Fibroblast of lung (primary cell): ENCODE results near the gene CTU1. TPM values are rescaled to one million over a fixed set of nuclear protein-coding genes. Genes with fewer than 3 reads are reported as not detected.

Source experiments
- DNase-seq, 2 donors: peaks; one replicate each; pipeline versions ENCODE4 v3.0.0 to v3.0.0-alpha.2; 2010; ENCODE audit warnings: low read depth in 2 of 2
- H2AFZ ChIP-seq: 2 replicates; pipeline ENCODE4 v1.5.1; 2012; ENCODE audit warnings: low read length, control low read depth, inconsistent platforms
- H3K27ac ChIP-seq: 2 replicates; pipeline ENCODE4 v1.5.1; 2011; ENCODE audit warnings: low read length, control low read depth; ENCODE audit not compliant: insufficient read depth
- H3K27me3 ChIP-seq: 2 replicates; pipeline ENCODE4 v1.5.1; 2011; ENCODE audit warnings: mild to moderate bottlenecking, low read length; ENCODE audit not compliant: control insufficient read depth, insufficient read depth
- H3K36me3 ChIP-seq: 2 replicates; pipeline ENCODE4 v1.5.1; 2011; ENCODE audit warnings: low read length; ENCODE audit not compliant: control insufficient read depth, insufficient read depth
- H3K4me1 ChIP-seq: 2 replicates; pipeline ENCODE4 v1.5.1; 2011; ENCODE audit warnings: low read length; ENCODE audit not compliant: control insufficient read depth, insufficient read depth; ENCODE audit errors: extremely low read depth
- H3K4me2 ChIP-seq: 2 replicates; pipeline ENCODE4 v1.5.1; 2011; ENCODE audit warnings: low read length, control low read depth; ENCODE audit not compliant: insufficient read depth; ENCODE audit errors: extremely low read depth
- H3K4me3 ChIP-seq, 4 experiments: fragments of 200-600 bp in 1 of 4; sonication (generic) in 1 of 4; replicated peaks in 1 of 4; 2 replicates each; pipeline ENCODE4 v1.5.1; 2011 to 2016; ENCODE audit warnings: low read length in 4 of 4, low read depth in 3 of 4, mild to moderate bottlenecking in 3 of 4, control low read depth in 2 of 4, inconsistent platforms in 1 of 4, mixed read lengths in 1 of 4; ENCODE audit not compliant: insufficient read depth in 1 of 4; ENCODE audit errors: control extremely low read depth in 1 of 4
- H3K79me2 ChIP-seq: 2 replicates; pipeline ENCODE4 v1.5.1; 2012; ENCODE audit warnings: mild to moderate bottlenecking, low read length, inconsistent platforms; ENCODE audit not compliant: control insufficient read depth, insufficient read depth
- H3K9ac ChIP-seq: 2 replicates; pipeline ENCODE4 v1.5.1; 2011; ENCODE audit warnings: mild to moderate bottlenecking, low read length, control low read depth; ENCODE audit not compliant: insufficient read depth
- H3K9me3 ChIP-seq: 2 replicates; pipeline ENCODE4 v1.5.1; 2012; ENCODE audit warnings: low read depth, low read length; ENCODE audit not compliant: control insufficient read depth, insufficient read depth
- H4K20me1 ChIP-seq: 2 replicates; pipeline ENCODE4 v1.5.1; 2011; ENCODE audit warnings: low read length; ENCODE audit not compliant: control insufficient read depth, insufficient read depth; ENCODE audit errors: extremely low read depth
- CTCF ChIP-seq, 2 donors: IDR thresholded peaks in 1 of 2; conservative IDR thresholded peaks in 1 of 2; 1 replicate in 1 of 2; 2 replicates in 1 of 2; pipeline ENCODE4 v1.5.1; 2011 to 2012; ENCODE audit warnings: low read length in 2 of 2, control low read depth in 1 of 2, inconsistent platforms in 1 of 2, low read depth in 1 of 2, mild to moderate bottlenecking in 1 of 2
- EZH2 ChIP-seq: IDR thresholded peaks from 2 replicates; pipeline ENCODE4 v1.5.1; 2012; ENCODE audit warnings: low read length, control low read depth, mild to moderate bottlenecking; ENCODE audit errors: missing control alignments
- polyA plus RNA-seq, 2 donors: library from polyadenylated mRNA; depleted of rRNA in 1 of 2; stranded (reverse) in 1 of 2; unstranded in 1 of 2; fragments of >200 nt; gene quantifications; 2 replicates each; pipeline ENCODE4 v1.2.1, GENCODE V29; 2011 to 2012; ENCODE audit warnings: missing spikeins in 1 of 2
- total RNA-seq: library from RNA; depleted of rRNA; stranded (reverse); fragments of >200 nt; gene quantifications from 2 replicates; pipeline ENCODE4 v1.2.1, GENCODE V29; 2014

The CTU1 gene
- total and polyA plus RNA-seq, 2 donors (not counting 1 experiment from before 2014, with no cell fraction given) = 1.2 to 8.1 TPM

- Histone ChIP-seq H3K27me3 (no peaks in the 10 kb centered on the region), H3K4me2 (no peak overlapping the region), H2AFZ (no peak overlapping the region), H3K9ac (no peak overlapping the region), H3K9me3 (no peaks in the 10 kb centered on the region), H3K4me3 (no peak overlapping the region), H4K20me1 (no peaks in the 10 kb centered on the region), H3K4me1 (no peaks in the 10 kb centered on the region), H3K36me3 (no peaks in the 10 kb centered on the region), H3K27ac (no peak overlapping the region), H3K79me2 (no peaks in the 10 kb centered on the region)
- TF ChIP-seq CTCF (conservative IDR thresholded peaks at IDR 0.05 in 1 of 2, IDR thresholded peaks at IDR 0.05 in 1 of 2; ENCODE audit: low read depth in 1 of 2, low read length in 2 of 2) (no peak), EZH2 (no peak)
- no peak for DNase-seq
Observed at GRCh38 chr19:51138549-51138979, 30.4 kb upstream of the CTU1 start.

- H3K4me2 ChIP-seq = no peak overlapping the region
- no peak overlapping the region for H2AFZ ChIP-seq
- no peak overlapping the region for H3K9ac ChIP-seq
- H3K27me3 ChIP-seq = no peaks in the 10 kb centered on the region
- no peak overlapping the region for H3K27ac ChIP-seq
- no peaks in the 10 kb centered on the region for H3K79me2 ChIP-seq
- H3K4me3 ChIP-seq = no peak overlapping the region
- H3K4me1 ChIP-seq = no peaks in the 10 kb centered on the region
- H3K36me3 ChIP-seq = no peaks in the 10 kb centered on the region
- no peak for TF ChIP-seq CTCF (conservative IDR thresholded peaks at IDR 0.05 in 1 of 2, IDR thresholded peaks at IDR 0.05 in 1 of 2; ENCODE audit: low read depth in 1 of 2, low read length in 2 of 2)
- TF ChIP-seq EZH2 = no peak
- H4K20me1 ChIP-seq = no peaks in the 10 kb centered on the region
- no peaks in the 10 kb centered on the region for H3K9me3 ChIP-seq
- no peak for DNase-seq
Observed at GRCh38 chr19:51137792-51138425, 29.7 kb upstream of the CTU1 start.

GRCh38 chr19:51136851-51137551 is 28.8 kb upstream of the CTU1 start:
- H3K4me1 ChIP-seq = no peaks in the 10 kb centered on the region
- no peak overlapping the region for H3K9ac ChIP-seq
- H3K36me3 ChIP-seq = no peaks in the 10 kb centered on the region
- H3K27me3 ChIP-seq = no peaks in the 10 kb centered on the region
- no peak overlapping the region for H3K4me2 ChIP-seq
- H3K79me2 ChIP-seq = no peaks in the 10 kb centered on the region
- no peak for DNase-seq
- H3K4me3 ChIP-seq = no peak overlapping the region
- H4K20me1 ChIP-seq = no peaks in the 10 kb centered on the region
- no peaks in the 10 kb centered on the region for H3K9me3 ChIP-seq
- no peak overlapping the region for H2AFZ ChIP-seq
- TF ChIP-seq EZH2 = no peak
- TF ChIP-seq CTCF (conservative IDR thresholded peaks at IDR 0.05 in 1 of 2, IDR thresholded peaks at IDR 0.05 in 1 of 2; ENCODE audit: low read depth in 1 of 2, low read length in 2 of 2) = no peak
- no peak overlapping the region for H3K27ac ChIP-seq
